ENCODE data around the gene GNA12. TPM values are rescaled to one million over a fixed set of nuclear protein-coding genes. Genes with fewer than 3 reads are reported as not detected.

Gene GNA12
- polyA plus RNA-seq, 1 of the 3 experiments (the other 2 are of a cell fraction), result 64.8 TPM

DNA sequence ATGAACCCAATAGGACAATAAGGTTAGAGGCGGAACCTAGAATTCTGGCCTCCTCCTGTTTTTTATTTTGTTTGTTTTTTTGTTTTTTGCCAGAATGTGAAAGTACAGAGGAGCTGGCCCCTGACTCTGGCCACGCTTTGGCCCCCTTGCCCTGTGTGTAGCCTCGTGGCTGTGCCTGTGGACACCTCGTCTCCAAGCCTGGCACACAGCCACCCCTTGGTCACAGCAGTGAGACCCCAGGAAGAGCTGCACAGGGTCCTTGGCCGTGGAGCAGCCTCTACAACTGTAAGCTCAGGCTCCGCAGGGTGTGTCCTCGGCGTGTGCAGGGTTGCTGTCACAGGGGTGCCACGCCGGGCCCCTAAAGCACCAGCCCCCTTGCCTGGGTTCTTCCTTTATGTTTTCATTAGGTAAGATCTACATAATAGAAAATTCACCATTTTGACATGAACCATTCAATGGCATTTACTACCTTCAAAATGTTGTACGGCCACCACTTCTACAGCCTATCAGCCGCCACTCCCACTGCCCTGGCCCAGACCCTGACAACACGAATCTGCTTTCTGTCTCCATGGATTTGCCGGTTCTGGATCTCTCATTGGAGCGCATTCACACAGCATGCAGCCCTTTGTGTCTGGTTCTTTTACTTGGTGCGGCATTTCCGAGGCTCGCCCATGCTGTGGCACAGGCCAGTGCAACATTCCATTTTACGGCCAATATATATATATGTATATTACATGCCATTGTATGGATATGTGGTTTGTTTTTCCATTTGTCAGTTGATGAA lies 105.2 kb downstream of the GNA12 start:
- WGBS (ENCODE audit: low lambda C conversion rate), result 93% methylated on average over 19 of the region's 19 CpGs
- Histone ChIP-seq H3F3A (replicated peaks; ENCODE audit: insufficient read depth) (no peaks in the 10 kb centered on the region), H3K27me3 (ENCODE audit: insufficient read depth) (no peaks in the 10 kb centered on the region), H4K20me1 (ENCODE audit: insufficient read depth) (peaks cover 11% of the 10 kb centered on the region), H3K4me1 (ENCODE audit: control insufficient read depth in 1 of 2, insufficient read depth in 2 of 2, low read depth in 1 of 2, low read length in 1 of 2) (peaks cover 0 to 12% of the 10 kb centered on the region in 2 experiments; a peak in 1 of 4 replicates), H3K36me3 (replicated peaks in 1 of 2; ENCODE audit: control insufficient read depth in 1 of 2, insufficient read depth in 2 of 2, low read length in 1 of 2) (peaks cover 0 to 9% of the 10 kb centered on the region in 2 experiments), H3K9me3 (no peaks in the 10 kb centered on the region), H3K79me2 (ENCODE audit: insufficient read depth) (peaks cover 47% of the 10 kb centered on the region; the same call in 1 of the 2 replicates), H3K9me2 (no peaks in the 10 kb centered on the region), H3K9ac (no peak overlapping the region), H3K4me3 (ENCODE audit: low read depth in 2 of 2, low read length in 1 of 2) (no peak overlapping the region), H3K27ac (ENCODE audit: low read depth in 2 of 2, low read length in 1 of 2) (no peak overlapping the region), H3K4me2 (no peak overlapping the region), H2AFZ (ENCODE audit: low read depth) (no peak overlapping the region)
- POLR2A ChIA-PET, result interaction anchor here (0.5 kb wide), 1 partner anchor 187 kb away, joined by 5 read pairs; no protein-coding TSS in a partner anchor
- no peak for TF ChIP-seq CHD2 (IDR thresholded peaks at IDR 0.05; ENCODE audit: low read length, partially characterized antibody)
- TF ChIP-seq GATA2 (CRISPR knock-in tag; IDR thresholded peaks at IDR 0.05), result no peak
- TF ChIP-seq SIN3A (IDR thresholded peaks at IDR 0.05; ENCODE audit: borderline replicate concordance, low read depth, low read length), result no peak
- TF ChIP-seq, protein P1, sequence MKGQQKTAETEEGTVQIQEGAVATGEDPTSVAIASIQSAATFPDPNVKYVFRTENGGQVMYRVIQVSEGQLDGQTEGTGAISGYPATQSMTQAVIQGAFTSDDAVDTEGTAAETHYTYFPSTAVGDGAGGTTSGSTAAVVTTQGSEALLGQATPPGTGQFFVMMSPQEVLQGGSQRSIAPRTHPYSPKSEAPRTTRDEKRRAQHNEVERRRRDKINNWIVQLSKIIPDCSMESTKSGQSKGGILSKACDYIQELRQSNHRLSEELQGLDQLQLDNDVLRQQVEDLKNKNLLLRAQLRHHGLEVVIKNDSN (IDR thresholded peaks at IDR 0.05; ENCODE audit: borderline replicate concordance, low read depth), result no peak
- CTCF ChIA-PET, result interaction anchor here (1.1 to 2.9 kb wide), 3 partner anchors 12 to 22 kb away, joined by 4 to 14 read pairs (median 8); no protein-coding TSS in a partner anchor
- DNase-seq, result no peak

DNA sequence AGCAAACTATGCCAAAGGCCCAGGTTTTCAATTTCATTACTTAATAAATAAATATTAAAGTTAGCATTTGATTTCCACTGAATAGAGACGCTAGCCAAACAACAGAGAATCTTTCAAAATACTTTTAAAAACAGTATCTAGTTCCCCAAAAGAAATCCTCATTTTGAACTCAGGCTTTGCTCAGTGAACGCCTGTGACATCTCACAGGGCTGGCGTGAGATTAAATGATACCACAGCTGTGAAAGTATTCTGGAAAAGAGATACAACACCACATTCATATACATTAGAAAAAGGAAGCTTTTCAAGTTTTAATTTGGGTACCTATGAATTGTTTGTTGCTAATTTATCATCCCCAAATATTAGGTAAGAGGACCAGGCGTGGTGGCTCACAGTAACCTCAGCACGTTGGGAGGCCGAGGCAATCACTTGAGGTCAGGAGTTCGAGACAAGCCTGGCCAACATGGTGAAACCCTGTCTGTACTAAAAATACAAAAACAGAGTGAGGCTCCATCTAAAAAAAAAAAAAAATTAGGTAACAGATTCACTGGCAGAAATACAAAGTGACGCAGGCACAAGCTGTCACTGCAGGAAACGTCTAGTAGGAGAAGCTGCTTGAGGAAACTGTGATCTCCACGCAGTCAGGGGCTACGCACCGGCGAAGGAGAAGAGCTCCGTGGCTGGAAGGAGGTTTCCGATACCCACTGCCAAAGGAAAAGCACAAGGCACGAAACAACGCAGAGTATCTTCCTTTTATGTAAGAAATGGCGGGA lies 106.2 kb downstream of the GNA12 start:
- ChIA-PET POLR2A (interaction anchor here (0.5 kb wide), 1 partner anchor 186 kb away, joined by 5 read pairs; no protein-coding TSS in a partner anchor), CTCF (interaction anchor here (1.4 to 2.9 kb wide), 3 partner anchors 20 to 93 kb away, joined by 3 to 14 read pairs (median 4); no protein-coding TSS in a partner anchor)
- no peaks in the 10 kb centered on the region for H3K9me2 ChIP-seq
- H3K27me3 ChIP-seq (ENCODE audit: insufficient read depth), result no peaks in the 10 kb centered on the region
- H3K27ac ChIP-seq (ENCODE audit: low read depth in 2 of 2, low read length in 1 of 2), result no peak overlapping the region
- no peak overlapping the region for H3K4me2 ChIP-seq
- peaks cover 0 to 14% of the 10 kb centered on the region in 2 experiments; a peak in 1 of 4 replicates for H3K4me1 ChIP-seq (ENCODE audit: control insufficient read depth in 1 of 2, insufficient read depth in 2 of 2, low read depth in 1 of 2, low read length in 1 of 2)
- H4K20me1 ChIP-seq (ENCODE audit: insufficient read depth), result peaks cover 11% of the 10 kb centered on the region
- peaks cover 43% of the 10 kb centered on the region; the same call in 1 of the 2 replicates for H3K79me2 ChIP-seq (ENCODE audit: insufficient read depth)
- no peak overlapping the region for H3K9ac ChIP-seq
- 95% methylated on average over 18 of the region's 18 CpGs for WGBS (ENCODE audit: low lambda C conversion rate)
- H3K36me3 ChIP-seq (replicated peaks in 1 of 2; ENCODE audit: control insufficient read depth in 1 of 2, insufficient read depth in 2 of 2, low read length in 1 of 2), result peaks cover 0 to 5% of the 10 kb centered on the region in 2 experiments
- no peak overlapping the region for H3K4me3 ChIP-seq (ENCODE audit: low read depth in 2 of 2, low read length in 1 of 2)
- no peaks in the 10 kb centered on the region for H3K9me3 ChIP-seq
- no peak for DNase-seq
- H2AFZ ChIP-seq (ENCODE audit: low read depth), result no peak overlapping the region
- no peaks in the 10 kb centered on the region for H3F3A ChIP-seq (replicated peaks; ENCODE audit: insufficient read depth)
- TF ChIP-seq TEAD4 (IDR thresholded peaks at IDR 0.05; ENCODE audit: borderline replicate concordance, insufficient read depth) (no peak), FOXM1 (IDR thresholded peaks at IDR 0.05; ENCODE audit: low read depth) (no peak), POLR2AphosphoS5 (IDR thresholded peaks at IDR 0.05; ENCODE audit: low read depth, low read length) (no peak), RXRA (IDR thresholded peaks at IDR 0.05; ENCODE audit: borderline replicate concordance, low read depth) (no peak), TCF12 (IDR thresholded peaks at IDR 0.05) (no peak), SMC3 (IDR thresholded peaks at IDR 0.05; ENCODE audit: low read depth, low read length) (no peak), NFIC (IDR thresholded peaks at IDR 0.05; ENCODE audit: borderline replicate concordance) (no peak), GABPA (IDR thresholded peaks at IDR 0.05; ENCODE audit: low read depth) (no peak), NRF1 (IDR thresholded peaks at IDR 0.05; ENCODE audit: low read depth, low read length) (no peak), JUND (IDR thresholded peaks at IDR 0.05) (no peak), TAF1 (IDR thresholded peaks at IDR 0.05; ENCODE audit: borderline replicate concordance, low read depth, low read length) (no peak), CHD2 (IDR thresholded peaks at IDR 0.05; ENCODE audit: low read length, partially characterized antibody) (no peak), FOXJ3 (CRISPR knock-in tag; IDR thresholded peaks at IDR 0.05) (no peak)
- TF ChIP-seq, protein P2, sequence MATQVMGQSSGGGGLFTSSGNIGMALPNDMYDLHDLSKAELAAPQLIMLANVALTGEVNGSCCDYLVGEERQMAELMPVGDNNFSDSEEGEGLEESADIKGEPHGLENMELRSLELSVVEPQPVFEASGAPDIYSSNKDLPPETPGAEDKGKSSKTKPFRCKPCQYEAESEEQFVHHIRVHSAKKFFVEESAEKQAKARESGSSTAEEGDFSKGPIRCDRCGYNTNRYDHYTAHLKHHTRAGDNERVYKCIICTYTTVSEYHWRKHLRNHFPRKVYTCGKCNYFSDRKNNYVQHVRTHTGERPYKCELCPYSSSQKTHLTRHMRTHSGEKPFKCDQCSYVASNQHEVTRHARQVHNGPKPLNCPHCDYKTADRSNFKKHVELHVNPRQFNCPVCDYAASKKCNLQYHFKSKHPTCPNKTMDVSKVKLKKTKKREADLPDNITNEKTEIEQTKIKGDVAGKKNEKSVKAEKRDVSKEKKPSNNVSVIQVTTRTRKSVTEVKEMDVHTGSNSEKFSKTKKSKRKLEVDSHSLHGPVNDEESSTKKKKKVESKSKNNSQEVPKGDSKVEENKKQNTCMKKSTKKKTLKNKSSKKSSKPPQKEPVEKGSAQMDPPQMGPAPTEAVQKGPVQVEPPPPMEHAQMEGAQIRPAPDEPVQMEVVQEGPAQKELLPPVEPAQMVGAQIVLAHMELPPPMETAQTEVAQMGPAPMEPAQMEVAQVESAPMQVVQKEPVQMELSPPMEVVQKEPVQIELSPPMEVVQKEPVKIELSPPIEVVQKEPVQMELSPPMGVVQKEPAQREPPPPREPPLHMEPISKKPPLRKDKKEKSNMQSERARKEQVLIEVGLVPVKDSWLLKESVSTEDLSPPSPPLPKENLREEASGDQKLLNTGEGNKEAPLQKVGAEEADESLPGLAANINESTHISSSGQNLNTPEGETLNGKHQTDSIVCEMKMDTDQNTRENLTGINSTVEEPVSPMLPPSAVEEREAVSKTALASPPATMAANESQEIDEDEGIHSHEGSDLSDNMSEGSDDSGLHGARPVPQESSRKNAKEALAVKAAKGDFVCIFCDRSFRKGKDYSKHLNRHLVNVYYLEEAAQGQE (IDR thresholded peaks at IDR 0.05; ENCODE audit: low read depth, low read length), result no peak
- TF ChIP-seq, protein P3, sequence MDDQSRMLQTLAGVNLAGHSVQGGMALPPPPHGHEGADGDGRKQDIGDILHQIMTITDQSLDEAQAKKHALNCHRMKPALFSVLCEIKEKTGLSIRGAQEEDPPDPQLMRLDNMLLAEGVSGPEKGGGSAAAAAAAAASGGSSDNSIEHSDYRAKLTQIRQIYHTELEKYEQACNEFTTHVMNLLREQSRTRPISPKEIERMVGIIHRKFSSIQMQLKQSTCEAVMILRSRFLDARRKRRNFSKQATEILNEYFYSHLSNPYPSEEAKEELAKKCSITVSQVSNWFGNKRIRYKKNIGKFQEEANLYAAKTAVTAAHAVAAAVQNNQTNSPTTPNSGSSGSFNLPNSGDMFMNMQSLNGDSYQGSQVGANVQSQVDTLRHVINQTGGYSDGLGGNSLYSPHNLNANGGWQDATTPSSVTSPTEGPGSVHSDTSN (IDR thresholded peaks at IDR 0.05), result no peak
- TF ChIP-seq, protein P4, sequence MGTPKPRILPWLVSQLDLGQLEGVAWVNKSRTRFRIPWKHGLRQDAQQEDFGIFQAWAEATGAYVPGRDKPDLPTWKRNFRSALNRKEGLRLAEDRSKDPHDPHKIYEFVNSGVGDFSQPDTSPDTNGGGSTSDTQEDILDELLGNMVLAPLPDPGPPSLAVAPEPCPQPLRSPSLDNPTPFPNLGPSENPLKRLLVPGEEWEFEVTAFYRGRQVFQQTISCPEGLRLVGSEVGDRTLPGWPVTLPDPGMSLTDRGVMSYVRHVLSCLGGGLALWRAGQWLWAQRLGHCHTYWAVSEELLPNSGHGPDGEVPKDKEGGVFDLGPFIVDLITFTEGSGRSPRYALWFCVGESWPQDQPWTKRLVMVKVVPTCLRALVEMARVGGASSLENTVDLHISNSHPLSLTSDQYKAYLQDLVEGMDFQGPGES (IDR thresholded peaks at IDR 0.05; ENCODE audit: low read depth, low read length), result no peak
